Lower leg skin (tissue), 3 donors: Measurements from ENCODE around the gene ZNF417.
"Not testable (repeated sequence)": the region's sequence is repeated elsewhere in the genome, so short reads cannot be mapped to it uniquely, and the experiment has no call there.

Source experiments
- CTCF ChIP-seq, 3 donors: fragments of 450-650 bp; IDR thresholded peaks; one replicate each; pipeline ENCODE4 v1.5.1; 2016; ENCODE audit warnings: antibody characterized with exemption in 3 of 3, mild to moderate bottlenecking in 3 of 3, moderate library complexity in 2 of 3
- POLR2A ChIP-seq, 2 donors: fragments of 450-650 bp; IDR thresholded peaks; one replicate each; pipeline ENCODE4 v1.6.1; 2016 to 2017; ENCODE audit warnings: antibody characterized with exemption in 2 of 2, mild to moderate bottlenecking in 1 of 2, moderate library complexity in 1 of 2

- not testable (repeated sequence) for TF ChIP-seq CTCF (IDR thresholded peaks at IDR 0.05)
- peak in 1 of 2 donors; percentile 13 for TF ChIP-seq POLR2A (IDR thresholded peaks at IDR 0.05)
Observed at GRCh38 chr19:57916168-57916995, at the start of gene ZNF417.
